ENCODE measurements around the gene IPO7. TPM values are rescaled to one million over a fixed set of nuclear protein-coding genes. Genes with fewer than 3 reads are reported as not detected.
"Not testable (repeated sequence)": the region's sequence is repeated elsewhere in the genome, so short reads cannot be mapped to it uniquely, and the experiment has no call there.

IPO7 gene
- total RNA-seq, 1 experiment from 2014 or later: 205 TPM

DNA sequence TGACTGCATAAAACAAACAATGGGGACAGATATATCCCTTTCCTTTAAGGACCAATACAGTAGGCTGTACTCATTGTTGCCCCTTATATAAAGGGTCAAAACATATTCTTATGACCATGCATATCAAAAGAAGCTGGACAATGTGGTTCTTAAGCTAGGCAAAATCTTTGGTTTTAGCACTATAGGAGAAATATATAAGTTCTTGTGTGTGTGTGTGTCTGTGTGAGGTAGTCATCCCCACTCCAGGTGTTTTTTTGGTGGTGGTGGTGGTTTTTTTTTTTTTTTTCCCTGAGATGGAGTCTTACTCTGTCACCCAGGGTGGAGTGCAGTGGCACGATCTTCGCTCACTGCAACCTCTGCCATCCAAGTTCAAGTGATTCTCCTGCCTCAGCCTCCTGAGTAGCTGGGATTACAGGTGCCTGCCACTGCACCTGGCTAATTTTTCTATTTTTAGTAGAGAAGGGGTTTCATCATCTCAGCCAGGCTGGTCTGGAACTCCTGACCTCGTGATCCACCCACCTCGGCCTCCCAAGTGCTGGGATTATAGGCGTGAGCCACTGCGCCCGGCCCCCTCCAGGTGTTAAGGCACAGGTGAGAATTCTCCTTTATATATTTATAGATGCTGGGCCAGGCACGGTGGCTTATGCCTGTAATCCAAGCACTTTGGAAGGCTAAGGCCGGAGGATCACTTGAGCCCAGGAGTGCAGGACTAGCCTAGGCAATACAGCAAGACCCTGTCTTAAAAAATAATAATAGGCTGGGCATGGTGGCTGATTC is 64.3 kb downstream of the IPO7 start:
- H4K91ac ChIP-seq (ENCODE audit: insufficient read length, low read depth, low read length): no peak overlapping the region
- no peak overlapping the region for H4K5ac ChIP-seq (ENCODE audit: insufficient read length, low read depth, low read length)
- Mint-ChIP-seq H3K4me3 (no peak overlapping the region), H3K4me1 (no peaks in the 10 kb centered on the region), H3K9me3 (peaks cover 24 to 27% of the 10 kb centered on the region in 2 experiments), H3K27ac (0 out of 7 replicates have a peak overlapping the region, but pooled peaks of 1 of the 3 experiments have one; percentile 40), H3K27me3 (ENCODE audit: low read depth) (peaks cover 3% of the 10 kb centered on the region; the same call in 1 of the 2 replicates), H3K36me3 (ENCODE audit: insufficient read depth in 1 of 3, low read depth in 3 of 3) (peaks cover 14 to 42% (median 39%) of the 10 kb centered on the region in 3 experiments; a peak in 6 of 7 replicates)
- no peak overlapping the region for H2AFZ ChIP-seq (ENCODE audit: low read length)
- no peaks in the 10 kb centered on the region for H3K4me1 ChIP-seq (ENCODE audit: insufficient read depth, low read length)
- no peak overlapping the region for H2AK5ac ChIP-seq (ENCODE audit: insufficient read length, low read length)
- H3K14ac ChIP-seq (ENCODE audit: insufficient read depth, low read length): no peak overlapping the region
- H3K9me3 ChIP-seq (ENCODE audit: control insufficient read depth, low read depth, low read length): no peaks in the 10 kb centered on the region
- no peak overlapping the region for H3K18ac ChIP-seq (ENCODE audit: insufficient read length, low read depth, low read length)
- H4K20me1 ChIP-seq (ENCODE audit: control insufficient read depth, insufficient read depth, insufficient read length): no peaks in the 10 kb centered on the region
- no peaks in the 10 kb centered on the region for H3K79me1 ChIP-seq (ENCODE audit: insufficient read depth, low read depth, low read length, poor library complexity, severe bottlenecking)
- no peak overlapping the region for H3T11ph ChIP-seq (ENCODE audit: low read length)
- no peak overlapping the region for H3K4ac ChIP-seq (ENCODE audit: low read depth, low read length)
- H4K8ac ChIP-seq (replicated peaks; ENCODE audit: insufficient read length, low read depth, low read length): no peak overlapping the region
- no peak overlapping the region for H2BK5ac ChIP-seq (ENCODE audit: insufficient read length, low read length)
- no peaks in the 10 kb centered on the region for H3K27me3 ChIP-seq (ENCODE audit: insufficient read depth, low read length)
- no peak overlapping the region for H2BK12ac ChIP-seq (ENCODE audit: insufficient read length, low read depth, low read length)
- no peak for DNase-seq
- no peak overlapping the region for H3K9ac ChIP-seq (ENCODE audit: extremely low read depth, insufficient read length, low read length)
- no peak overlapping the region for H2BK20ac ChIP-seq (ENCODE audit: low read depth, low read length, poor library complexity, severe bottlenecking)
- H3K56ac ChIP-seq (ENCODE audit: insufficient read length, low read depth, low read length): no peak overlapping the region
- no peak overlapping the region for H3K4me2 ChIP-seq (ENCODE audit: insufficient read depth, insufficient read length, low read length)
- TF ChIP-seq, protein P1, sequence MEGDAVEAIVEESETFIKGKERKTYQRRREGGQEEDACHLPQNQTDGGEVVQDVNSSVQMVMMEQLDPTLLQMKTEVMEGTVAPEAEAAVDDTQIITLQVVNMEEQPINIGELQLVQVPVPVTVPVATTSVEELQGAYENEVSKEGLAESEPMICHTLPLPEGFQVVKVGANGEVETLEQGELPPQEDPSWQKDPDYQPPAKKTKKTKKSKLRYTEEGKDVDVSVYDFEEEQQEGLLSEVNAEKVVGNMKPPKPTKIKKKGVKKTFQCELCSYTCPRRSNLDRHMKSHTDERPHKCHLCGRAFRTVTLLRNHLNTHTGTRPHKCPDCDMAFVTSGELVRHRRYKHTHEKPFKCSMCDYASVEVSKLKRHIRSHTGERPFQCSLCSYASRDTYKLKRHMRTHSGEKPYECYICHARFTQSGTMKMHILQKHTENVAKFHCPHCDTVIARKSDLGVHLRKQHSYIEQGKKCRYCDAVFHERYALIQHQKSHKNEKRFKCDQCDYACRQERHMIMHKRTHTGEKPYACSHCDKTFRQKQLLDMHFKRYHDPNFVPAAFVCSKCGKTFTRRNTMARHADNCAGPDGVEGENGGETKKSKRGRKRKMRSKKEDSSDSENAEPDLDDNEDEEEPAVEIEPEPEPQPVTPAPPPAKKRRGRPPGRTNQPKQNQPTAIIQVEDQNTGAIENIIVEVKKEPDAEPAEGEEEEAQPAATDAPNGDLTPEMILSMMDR (conservative IDR thresholded peaks at IDR 0.05): no peak
- H3K27ac ChIP-seq (ENCODE audit: insufficient read length, low read depth, low read length): no peak overlapping the region
- WGBS (ENCODE audit: extremely low coverage, insufficient read length, low lambda C conversion rate): no CpG with 5 or more reads among the region's 9 CpGs
- no peaks in the 10 kb centered on the region for H3K23me2 ChIP-seq (ENCODE audit: insufficient read length, low read depth, low read length, poor library complexity, severe bottlenecking)
- no peak overlapping the region for H2BK15ac ChIP-seq (ENCODE audit: low read depth, low read length)
- no peak overlapping the region for H2BK120ac ChIP-seq (ENCODE audit: low read depth, low read length, poor library complexity, severe bottlenecking)
- no peak overlapping the region for H3K23ac ChIP-seq (ENCODE audit: insufficient read length, low read depth, low read length)
- H3K79me2 ChIP-seq (ENCODE audit: insufficient read depth, low read length): no peaks in the 10 kb centered on the region

DNA sequence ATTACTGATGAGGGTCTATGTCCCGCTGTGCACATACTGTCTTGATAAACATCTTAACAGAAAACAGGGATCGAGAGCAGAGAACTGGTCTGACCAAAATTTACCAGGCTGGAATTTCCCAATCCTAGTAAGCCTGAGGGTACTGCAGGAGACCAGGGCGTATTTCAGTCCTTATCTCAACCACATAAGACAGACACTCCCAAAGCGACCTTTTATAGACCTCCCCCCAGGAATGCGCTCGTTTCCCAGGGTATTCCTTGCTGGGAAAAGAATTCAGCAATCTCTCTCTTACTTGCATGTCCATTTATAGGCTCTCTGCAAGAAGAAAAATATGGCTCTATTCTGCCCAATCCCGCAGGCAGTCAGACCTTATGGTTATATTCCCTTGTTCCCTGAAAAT is 67.6 kb downstream of the IPO7 start:
- H3K4me3 Mint-ChIP-seq; H3K27ac ChIP-seq (ENCODE audit: insufficient read length, low read depth, low read length); H2BK5ac ChIP-seq (ENCODE audit: insufficient read length, low read length); H4K8ac ChIP-seq (replicated peaks; ENCODE audit: insufficient read length, low read depth, low read length); H2BK15ac ChIP-seq (ENCODE audit: low read depth, low read length); H2BK12ac ChIP-seq (ENCODE audit: insufficient read length, low read depth, low read length); H3K27me3 Mint-ChIP-seq (ENCODE audit: low read depth); H3K27me3 ChIP-seq (ENCODE audit: insufficient read depth, low read length); H2BK20ac ChIP-seq (ENCODE audit: low read depth, low read length, poor library complexity, severe bottlenecking); H3K4me2 ChIP-seq (ENCODE audit: insufficient read depth, insufficient read length, low read length); H4K20me1 ChIP-seq (ENCODE audit: control insufficient read depth, insufficient read depth, insufficient read length); H2BK120ac ChIP-seq (ENCODE audit: low read depth, low read length, poor library complexity, severe bottlenecking); H3K4me1 Mint-ChIP-seq; H3K18ac ChIP-seq (ENCODE audit: insufficient read length, low read depth, low read length); H3K79me2 ChIP-seq (ENCODE audit: insufficient read depth, low read length); H2AFZ ChIP-seq (ENCODE audit: low read length); H3T11ph ChIP-seq (ENCODE audit: low read length); H3K27ac Mint-ChIP-seq; H3K14ac ChIP-seq (ENCODE audit: insufficient read depth, low read length); H4K5ac ChIP-seq (ENCODE audit: insufficient read length, low read depth, low read length); H3K23me2 ChIP-seq (ENCODE audit: insufficient read length, low read depth, low read length, poor library complexity, severe bottlenecking); H3K56ac ChIP-seq (ENCODE audit: insufficient read length, low read depth, low read length); H3K79me1 ChIP-seq (ENCODE audit: insufficient read depth, low read depth, low read length, poor library complexity, severe bottlenecking); H3K9ac ChIP-seq (ENCODE audit: extremely low read depth, insufficient read length, low read length); H3K23ac ChIP-seq (ENCODE audit: insufficient read length, low read depth, low read length); H4K91ac ChIP-seq (ENCODE audit: insufficient read length, low read depth, low read length); H3K9me3 ChIP-seq (ENCODE audit: control insufficient read depth, low read depth, low read length); H2AK5ac ChIP-seq (ENCODE audit: insufficient read length, low read length); H3K4me1 ChIP-seq (ENCODE audit: insufficient read depth, low read length); H3K4ac ChIP-seq (ENCODE audit: low read depth, low read length): not testable (repeated sequence)
- Mint-ChIP-seq H3K36me3 (ENCODE audit: insufficient read depth in 1 of 3, low read depth in 3 of 3) (peaks cover 3 to 16% (median 15%) of the 10 kb centered on the region in 3 experiments; a peak in 6 of 7 replicates), H3K9me3 (peaks cover 24 to 27% of the 10 kb centered on the region in 2 experiments)
- no CpG with 5 or more reads among the region's 7 CpGs for WGBS (ENCODE audit: extremely low coverage, insufficient read length, low lambda C conversion rate)
- peak; percentile 46 for DNase-seq
